Endodermal cell (in vitro differentiated cells): Measurements from ENCODE around the gene DLGAP1. TPM values are rescaled to one million over a fixed set of nuclear protein-coding genes. Genes with fewer than 3 reads are reported as not detected.
A peak's percentile ranks its signal among the peaks of the same experiment; 100 is the strongest.

Experiments
- DNase-seq: peaks from one replicate; pipeline ENCODE4 v3.0.0-alpha.2; 2017
- H3K27ac ChIP-seq: 2 replicates; pipeline ENCODE4 v1.5.1; 2013; ENCODE audit warnings: mild to moderate bottlenecking, low read depth, low read length, moderate library complexity
- H3K27me3 ChIP-seq: 2 replicates; pipeline ENCODE4 v1.6.1; 2013; ENCODE audit warnings: mild to moderate bottlenecking, low read length, moderate library complexity; ENCODE audit not compliant: insufficient read depth, control insufficient read depth, poor library complexity, severe bottlenecking
- H3K36me3 ChIP-seq: 2 replicates; pipeline ENCODE4 v1.7.0; 2013; ENCODE audit warnings: mild to moderate bottlenecking, low read length, moderate library complexity; ENCODE audit not compliant: control insufficient read depth, insufficient read depth
- H3K4me1 ChIP-seq: one replicate; pipeline ENCODE4 v1.7.0; 2013; ENCODE audit warnings: low read length; ENCODE audit not compliant: control insufficient read depth, insufficient read depth
- H3K4me3 ChIP-seq: 2 replicates; pipeline ENCODE4 v1.5.1; 2013; ENCODE audit warnings: mild to moderate bottlenecking, low read length, moderate library complexity
- H3K9ac ChIP-seq: 2 replicates; pipeline ENCODE4 v1.6.1; 2013; ENCODE audit warnings: mild to moderate bottlenecking, low read length, moderate library complexity; ENCODE audit not compliant: poor library complexity, severe bottlenecking; ENCODE audit errors: extremely low read depth
- H3K9me3 ChIP-seq: 2 replicates; pipeline ENCODE4 v1.6.1; 2013; ENCODE audit warnings: mild to moderate bottlenecking, low read length, moderate library complexity; ENCODE audit not compliant: control insufficient read depth
- H3K27ac Mint-ChIP-seq: 2 replicates; pipeline ENCODE4 v1.8.0; 2020; ENCODE audit warnings: mixed read lengths
- H3K27me3 Mint-ChIP-seq: 2 replicates; pipeline ENCODE4 v1.8.0; 2021; ENCODE audit warnings: mild to moderate bottlenecking, mixed read lengths; ENCODE audit not compliant: insufficient read depth
- H3K36me3 Mint-ChIP-seq: 2 replicates; pipeline ENCODE4 v1.8.0; 2020; ENCODE audit warnings: low read depth, mixed read lengths
- H3K4me1 Mint-ChIP-seq: 2 replicates; pipeline ENCODE4 v1.8.0; 2020; ENCODE audit warnings: mixed read lengths
- H3K4me3 Mint-ChIP-seq: 2 replicates; pipeline ENCODE4 v1.8.0; 2020; ENCODE audit warnings: mild to moderate bottlenecking, moderate library complexity, mixed read lengths
- H3K9me3 Mint-ChIP-seq: 2 replicates; pipeline ENCODE4 v1.8.0; 2020; ENCODE audit warnings: mild to moderate bottlenecking, mixed read lengths
- WGBS, 2 experiments: methylation state at CpG; one replicate each; pipeline versions ENCODE4 v1.1.5 to v1.1.7; 2013; ENCODE audit warnings: missing lambda C conversion rate in 2 of 2, mixed read lengths in 1 of 2; ENCODE audit not compliant: insufficient coverage in 1 of 2, insufficient read length in 1 of 2; 5-methylcytosine and 5-hydroxymethylcytosine counted together
- total RNA-seq, 2 donors: library from RNA; stranded (reverse); fragmentation: NEBNext Ultra II Directional in 1 of 2; extraction: Animal tissue kit (Norgen Biotek cat#: 25700) in 1 of 2; gene quantifications; 2 replicates in 1 of 2; 3 replicates in 1 of 2; pipeline ENCODE4 v1.2.1, GENCODE V29; 2021
- TF ChIP-seq, protein P1 (sequence below): fragments of 200-600 bp; sonication (generic); conservative IDR thresholded peaks from 2 replicates; pipeline ENCODE4 v1.5.0; 2021; ENCODE audit warnings: antibody characterized with exemption, mild to moderate bottlenecking

Gene DLGAP1
- total RNA-seq, 2 donors from 2014 or later = 11.5 to 21.5 TPM

- 81 to 82% methylated on average over 2 to 5 of the region's 5 CpGs for WGBS, 2 experiments
- Histone ChIP-seq H3K9me3 (no peaks in the 10 kb centered on the region), H3K4me3 (no peak overlapping the region), H3K36me3 (peaks cover 9% of the 10 kb centered on the region), H3K27me3 (no peaks in the 10 kb centered on the region), H3K4me1 (no peaks in the 10 kb centered on the region), H3K27ac (no peak overlapping the region), H3K9ac (no peak overlapping the region)
- TF ChIP-seq, protein P1, sequence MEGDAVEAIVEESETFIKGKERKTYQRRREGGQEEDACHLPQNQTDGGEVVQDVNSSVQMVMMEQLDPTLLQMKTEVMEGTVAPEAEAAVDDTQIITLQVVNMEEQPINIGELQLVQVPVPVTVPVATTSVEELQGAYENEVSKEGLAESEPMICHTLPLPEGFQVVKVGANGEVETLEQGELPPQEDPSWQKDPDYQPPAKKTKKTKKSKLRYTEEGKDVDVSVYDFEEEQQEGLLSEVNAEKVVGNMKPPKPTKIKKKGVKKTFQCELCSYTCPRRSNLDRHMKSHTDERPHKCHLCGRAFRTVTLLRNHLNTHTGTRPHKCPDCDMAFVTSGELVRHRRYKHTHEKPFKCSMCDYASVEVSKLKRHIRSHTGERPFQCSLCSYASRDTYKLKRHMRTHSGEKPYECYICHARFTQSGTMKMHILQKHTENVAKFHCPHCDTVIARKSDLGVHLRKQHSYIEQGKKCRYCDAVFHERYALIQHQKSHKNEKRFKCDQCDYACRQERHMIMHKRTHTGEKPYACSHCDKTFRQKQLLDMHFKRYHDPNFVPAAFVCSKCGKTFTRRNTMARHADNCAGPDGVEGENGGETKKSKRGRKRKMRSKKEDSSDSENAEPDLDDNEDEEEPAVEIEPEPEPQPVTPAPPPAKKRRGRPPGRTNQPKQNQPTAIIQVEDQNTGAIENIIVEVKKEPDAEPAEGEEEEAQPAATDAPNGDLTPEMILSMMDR = no peak
- no peaks in the 10 kb centered on the region for H3K27me3 Mint-ChIP-seq
- peaks cover 7% of the 10 kb centered on the region for H3K4me1 Mint-ChIP-seq
- no peaks in the 10 kb centered on the region for H3K9me3 Mint-ChIP-seq
- H3K27ac Mint-ChIP-seq = no peak overlapping the region
- H3K4me3 Mint-ChIP-seq = no peak overlapping the region
- peaks cover 6% of the 10 kb centered on the region for H3K36me3 Mint-ChIP-seq
- DNase-seq = no peak
These were observed 481.8 kb downstream of the DLGAP1 start for GRCh38 chr18:3973191-3973850.

- H3K4me3 ChIP-seq = no peak overlapping the region
- no peak overlapping the region for H3K27ac Mint-ChIP-seq
- no peak overlapping the region for H3K9ac ChIP-seq
- no peaks in the 10 kb centered on the region for H3K36me3 Mint-ChIP-seq
- H3K4me1 Mint-ChIP-seq = peaks cover 7% of the 10 kb centered on the region
- whole genome bisulfite sequencing, 2 experiments = 75 to 79% methylated on average over 3 to 5 of the region's 6 CpGs
- no peaks in the 10 kb centered on the region for H3K9me3 ChIP-seq
- no peaks in the 10 kb centered on the region for H3K27me3 ChIP-seq
- H3K36me3 ChIP-seq = peaks cover under 1% of the 10 kb centered on the region
- H3K27ac ChIP-seq = no peak overlapping the region
- H3K4me1 ChIP-seq = peaks cover 3% of the 10 kb centered on the region
- TF ChIP-seq, protein P1 = peak; percentile 25
- no peaks in the 10 kb centered on the region for H3K27me3 Mint-ChIP-seq
- H3K4me3 Mint-ChIP-seq = no peak overlapping the region
- H3K9me3 Mint-ChIP-seq = no peaks in the 10 kb centered on the region
- peak; percentile 80 for DNase-seq
These were observed 482.7 kb downstream of the DLGAP1 start for GRCh38 chr18:3972291-3972930.

GRCh38 chr18:3970929-3971328 is 484.2 kb downstream of the DLGAP1 start:
- H3K27ac Mint-ChIP-seq = no peak overlapping the region

More at GRCh38 chr18:3970929-3971328, 484.2 kb downstream of the DLGAP1 start:
- H3K27me3 Mint-ChIP-seq = no peaks in the 10 kb centered on the region
- H3K9ac ChIP-seq = no peak overlapping the region
- TF ChIP-seq, protein P1 = peak; percentile 73
- H3K4me1 ChIP-seq = peaks cover 6% of the 10 kb centered on the region
- H3K27ac ChIP-seq = no peak overlapping the region
- DNase-seq = no peak
- no peaks in the 10 kb centered on the region for H3K27me3 ChIP-seq
- H3K4me3 ChIP-seq = no peak overlapping the region
- H3K4me1 Mint-ChIP-seq = peaks cover 17% of the 10 kb centered on the region
- 72 to 75% methylated on average over 2 of the region's 2 CpGs for WGBS, 2 experiments
- no peaks in the 10 kb centered on the region for H3K9me3 Mint-ChIP-seq
- no peaks in the 10 kb centered on the region for H3K36me3 Mint-ChIP-seq
- no peaks in the 10 kb centered on the region for H3K9me3 ChIP-seq
- H3K4me3 Mint-ChIP-seq = no peak overlapping the region
- no peaks in the 10 kb centered on the region for H3K36me3 ChIP-seq
